ENCODE results near the gene COL6A5. TPM values are rescaled to one million over a fixed set of nuclear protein-coding genes. Genes with fewer than 3 reads are reported as not detected.

COL6A5 gene
- total RNA-seq, 1 experiment from 2014 or later = 0.04 TPM

DNA sequence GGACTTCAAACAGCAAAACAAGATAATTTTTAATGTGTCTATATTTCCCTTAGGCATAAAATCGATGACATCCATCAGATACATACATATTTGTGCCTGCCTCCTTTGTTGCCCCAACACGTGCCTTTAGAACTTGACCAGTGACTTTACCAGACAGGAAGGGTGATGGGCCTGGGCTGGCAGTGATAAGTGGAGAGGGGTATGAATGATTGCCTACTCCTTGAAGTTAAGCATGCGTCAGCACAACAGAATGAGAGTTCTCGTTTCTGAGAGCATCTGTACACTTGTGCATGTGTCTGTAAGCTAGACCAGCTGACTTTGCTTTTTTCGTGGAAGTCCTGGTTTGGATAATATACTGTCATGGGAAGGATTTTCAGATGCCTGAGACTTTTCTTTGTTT is 116.6 kb downstream of the COL6A5 start:
- H3K27me3 ChIP-seq (ENCODE audit: insufficient read depth, low read length) = no peaks in the 10 kb centered on the region
- Mint-ChIP-seq H3K9me3 (no peaks in the 10 kb centered on the region), H3K27ac (no peak overlapping the region), H3K27me3 (ENCODE audit: low read depth) (peaks cover 5% of the 10 kb centered on the region), H3K36me3 (ENCODE audit: insufficient read depth in 1 of 3, low read depth in 3 of 3) (no peaks in the 10 kb centered on the region), H3K4me3 (no peak overlapping the region), H3K4me1 (0 out of 4 replicates have a peak, but pooled peaks cover 0 to 2% of the 10 kb centered on the region in 2 experiments)
- H2BK120ac ChIP-seq (ENCODE audit: low read depth, low read length, poor library complexity, severe bottlenecking) = no peak overlapping the region
- no peak overlapping the region for H2AFZ ChIP-seq (ENCODE audit: low read length)
- H3K9me3 ChIP-seq (ENCODE audit: control insufficient read depth, low read depth, low read length) = no peaks in the 10 kb centered on the region
- H3K4me2 ChIP-seq (ENCODE audit: insufficient read depth, insufficient read length, low read length) = no peak overlapping the region
- no CpG with 5 or more reads among the region's 5 CpGs for WGBS (ENCODE audit: extremely low coverage, insufficient read length, low lambda C conversion rate)
- TF ChIP-seq, protein P1, sequence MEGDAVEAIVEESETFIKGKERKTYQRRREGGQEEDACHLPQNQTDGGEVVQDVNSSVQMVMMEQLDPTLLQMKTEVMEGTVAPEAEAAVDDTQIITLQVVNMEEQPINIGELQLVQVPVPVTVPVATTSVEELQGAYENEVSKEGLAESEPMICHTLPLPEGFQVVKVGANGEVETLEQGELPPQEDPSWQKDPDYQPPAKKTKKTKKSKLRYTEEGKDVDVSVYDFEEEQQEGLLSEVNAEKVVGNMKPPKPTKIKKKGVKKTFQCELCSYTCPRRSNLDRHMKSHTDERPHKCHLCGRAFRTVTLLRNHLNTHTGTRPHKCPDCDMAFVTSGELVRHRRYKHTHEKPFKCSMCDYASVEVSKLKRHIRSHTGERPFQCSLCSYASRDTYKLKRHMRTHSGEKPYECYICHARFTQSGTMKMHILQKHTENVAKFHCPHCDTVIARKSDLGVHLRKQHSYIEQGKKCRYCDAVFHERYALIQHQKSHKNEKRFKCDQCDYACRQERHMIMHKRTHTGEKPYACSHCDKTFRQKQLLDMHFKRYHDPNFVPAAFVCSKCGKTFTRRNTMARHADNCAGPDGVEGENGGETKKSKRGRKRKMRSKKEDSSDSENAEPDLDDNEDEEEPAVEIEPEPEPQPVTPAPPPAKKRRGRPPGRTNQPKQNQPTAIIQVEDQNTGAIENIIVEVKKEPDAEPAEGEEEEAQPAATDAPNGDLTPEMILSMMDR (conservative IDR thresholded peaks at IDR 0.05) = no peak
- no peak overlapping the region for H2AK5ac ChIP-seq (ENCODE audit: insufficient read length, low read length)
- no peak overlapping the region for H3K56ac ChIP-seq (ENCODE audit: insufficient read length, low read depth, low read length)
- no peak overlapping the region for H3K18ac ChIP-seq (ENCODE audit: insufficient read length, low read depth, low read length)
- no peak overlapping the region for H4K8ac ChIP-seq (replicated peaks; ENCODE audit: insufficient read length, low read depth, low read length)
- H4K20me1 ChIP-seq (ENCODE audit: control insufficient read depth, insufficient read depth, insufficient read length) = no peaks in the 10 kb centered on the region
- H3K23ac ChIP-seq (ENCODE audit: insufficient read length, low read depth, low read length) = no peak overlapping the region
- no peak overlapping the region for H2BK15ac ChIP-seq (ENCODE audit: low read depth, low read length)
- H3K4me1 ChIP-seq (ENCODE audit: insufficient read depth, low read length) = no peaks in the 10 kb centered on the region
- no peak overlapping the region for H3K4ac ChIP-seq (ENCODE audit: low read depth, low read length)
- H3K14ac ChIP-seq (ENCODE audit: insufficient read depth, low read length) = no peak overlapping the region
- H2BK5ac ChIP-seq (ENCODE audit: insufficient read length, low read length) = no peak overlapping the region
- H4K91ac ChIP-seq (ENCODE audit: insufficient read length, low read depth, low read length) = no peak overlapping the region
- no peak overlapping the region for H4K5ac ChIP-seq (ENCODE audit: insufficient read length, low read depth, low read length)
- no peak overlapping the region for H2BK12ac ChIP-seq (ENCODE audit: insufficient read length, low read depth, low read length)
- no peak for DNase-seq
- no peaks in the 10 kb centered on the region for H3K79me2 ChIP-seq (ENCODE audit: insufficient read depth, low read length)
- no peaks in the 10 kb centered on the region for H3K79me1 ChIP-seq (ENCODE audit: insufficient read depth, low read depth, low read length, poor library complexity, severe bottlenecking)
- no peak overlapping the region for H3T11ph ChIP-seq (ENCODE audit: low read length)
- H3K23me2 ChIP-seq (ENCODE audit: insufficient read length, low read depth, low read length, poor library complexity, severe bottlenecking) = no peaks in the 10 kb centered on the region
- no peak overlapping the region for H2BK20ac ChIP-seq (ENCODE audit: low read depth, low read length, poor library complexity, severe bottlenecking)
- H3K27ac ChIP-seq (ENCODE audit: insufficient read length, low read depth, low read length) = no peak overlapping the region
- no peak overlapping the region for H3K9ac ChIP-seq (ENCODE audit: extremely low read depth, insufficient read length, low read length)
